CD14-positive monocyte (primary cell): ENCODE data around the gene CDK17. TPM values are rescaled to one million over a fixed set of nuclear protein-coding genes. Genes with fewer than 3 reads are reported as not detected.
"Not testable (repeated sequence)": the region's sequence is repeated elsewhere in the genome, so short reads cannot be mapped to it uniquely, and the experiment has no call there.

Experiments
- DNase-seq, 3 donors: peaks; one replicate each; pipeline ENCODE4 v3.0.0-alpha.2; 2011 to 2022
- H2AFZ ChIP-seq: 2 replicates; pipeline ENCODE4 v1.6.0; 2012; ENCODE audit warnings: mild to moderate bottlenecking, low read depth, low read length, inconsistent platforms; ENCODE audit not compliant: insufficient read depth, poor library complexity, severe bottlenecking
- H3K27ac ChIP-seq, 2 donors: 1 replicate in 1 of 2; 2 replicates in 1 of 2; pipeline ENCODE4 v1.5.1; 2012 to 2013; ENCODE audit warnings: low read length in 2 of 2, control low read depth in 1 of 2, inconsistent platforms in 1 of 2, low read depth in 1 of 2, mild to moderate bottlenecking in 1 of 2
- H3K27me3 ChIP-seq, 2 donors: one replicate each; pipeline versions ENCODE4 v1.6.0 to v1.6.1; 2011 to 2013; ENCODE audit warnings: low read length in 2 of 2; ENCODE audit not compliant: control insufficient read depth in 2 of 2, insufficient read depth in 2 of 2
- H3K36me3 ChIP-seq, 2 donors: replicated peaks in 1 of 2; 1 replicate in 1 of 2; 2 replicates in 1 of 2; pipeline versions ENCODE4 v1.5.1 to v1.6.1; 2012 to 2013; ENCODE audit warnings: low read length in 2 of 2, control low read depth in 1 of 2, inconsistent platforms in 1 of 2, mild to moderate bottlenecking in 1 of 2; ENCODE audit not compliant: insufficient read depth in 2 of 2, control insufficient read depth in 1 of 2
- H3K4me1 ChIP-seq, 2 donors: 1 replicate in 1 of 2; 2 replicates in 1 of 2; pipeline versions ENCODE4 v1.5.1 to v1.6.1; 2012 to 2013; ENCODE audit warnings: low read length in 2 of 2, control low read depth in 1 of 2, inconsistent platforms in 1 of 2, mild to moderate bottlenecking in 1 of 2, moderate library complexity in 1 of 2; ENCODE audit not compliant: insufficient read depth in 2 of 2, control insufficient read depth in 1 of 2
- H3K4me2 ChIP-seq: replicated peaks from 2 replicates; pipeline ENCODE3; 2012; ENCODE audit warnings: low read length, moderate library complexity, mild to moderate bottlenecking; ENCODE audit not compliant: poor library complexity, severe bottlenecking; ENCODE audit errors: extremely low read depth
- H3K4me3 ChIP-seq, 3 experiments: fragments of 200-600 bp in 1 of 3; sonication (generic) in 1 of 3; replicated peaks in 1 of 3; 1 replicate in 2 of 3; 2 replicates in 1 of 3; pipeline ENCODE4 v1.5.1; 2011 to 2013; ENCODE audit warnings: low read length in 3 of 3, mild to moderate bottlenecking in 3 of 3, control low read depth in 2 of 3, low read depth in 2 of 3, inconsistent platforms in 1 of 3, moderate library complexity in 1 of 3
- H3K79me2 ChIP-seq: 2 replicates; pipeline ENCODE4 v1.6.0; 2012; ENCODE audit warnings: mild to moderate bottlenecking, control low read depth, inconsistent platforms, low read length, moderate library complexity; ENCODE audit not compliant: insufficient read depth
- H3K9ac ChIP-seq: 2 replicates; pipeline ENCODE4 v1.6.0; 2017; ENCODE audit warnings: low read length, mild to moderate bottlenecking; ENCODE audit not compliant: insufficient read depth, poor library complexity, severe bottlenecking
- H3K9me3 ChIP-seq, 2 donors: replicated peaks in 1 of 2; 1 replicate in 1 of 2; 2 replicates in 1 of 2; pipeline versions ENCODE4 v1.5.1 to v1.6.1; 2012 to 2013; ENCODE audit warnings: low read length in 2 of 2, control low read depth in 1 of 2; ENCODE audit not compliant: control insufficient read depth in 1 of 2, insufficient read depth in 1 of 2
- H4K20me1 ChIP-seq: 2 replicates; pipeline ENCODE4 v1.6.0; 2012; ENCODE audit warnings: mild to moderate bottlenecking, low read length, control low read depth, moderate library complexity; ENCODE audit not compliant: insufficient read depth
- H3K27ac Mint-ChIP-seq, 7 donors: one replicate each; pipeline ENCODE4 v1.8.0; 2020; ENCODE audit warnings: mild to moderate bottlenecking in 7 of 7, mixed read lengths in 7 of 7, moderate library complexity in 6 of 7, inconsistent platforms in 2 of 7
- H3K27me3 Mint-ChIP-seq, 3 donors: one replicate each; pipeline ENCODE4 v1.8.0; 2021 to 2022; ENCODE audit warnings: low read depth in 3 of 3, mild to moderate bottlenecking in 3 of 3, mixed read lengths in 3 of 3, moderate library complexity in 3 of 3, inconsistent platforms in 1 of 3
- H3K36me3 Mint-ChIP-seq, 2 donors: one replicate each; pipeline ENCODE4 v1.8.0; 2020; ENCODE audit warnings: mixed read lengths in 2 of 2, inconsistent platforms in 1 of 2, mild to moderate bottlenecking in 1 of 2
- H3K4me1 Mint-ChIP-seq: one replicate; pipeline ENCODE4 v1.8.0; 2020; ENCODE audit warnings: mild to moderate bottlenecking, mixed read lengths
- H3K4me3 Mint-ChIP-seq, 2 donors: one replicate each; pipeline ENCODE4 v1.8.0; 2020; ENCODE audit warnings: mild to moderate bottlenecking in 2 of 2, mixed read lengths in 2 of 2, moderate library complexity in 1 of 2
- H3K9me3 Mint-ChIP-seq, 7 donors: one replicate each; pipeline ENCODE4 v1.8.0; 2020 to 2022; ENCODE audit warnings: mixed read lengths in 7 of 7, mild to moderate bottlenecking in 6 of 7, moderate library complexity in 6 of 7, inconsistent platforms in 2 of 7
- CTCF ChIP-seq: fragments of 200-600 bp; IDR thresholded peaks from one replicate; pipeline ENCODE4 v1.8.0; 2022; ENCODE audit warnings: antibody characterized with exemption, mild to moderate bottlenecking
- WGBS: methylation state at CpG from one replicate; pipeline ENCODE4 v1.1.5; 2013; ENCODE audit warnings: missing lambda C conversion rate; ENCODE audit not compliant: insufficient coverage; 5-methylcytosine and 5-hydroxymethylcytosine counted together
- intact Hi-C, 2 donors: fragments of 100-400 bp; cut with micrococcal nuclease; formaldehyde crosslinking; loops; one replicate each; pipeline versions ENCODE4 v1.15.0 to v1.15.1; 2023
- polyA plus RNA-seq, 3 donors: library from polyadenylated mRNA; depleted of rRNA in 1 of 3; unstranded in 2 of 3; stranded (reverse) in 1 of 3; fragments of 300-500 nt in 2 of 3; fragments of >200 nt in 1 of 3; fragmentation: Illumina TruSeq in 2 of 3; gene quantifications; 1 replicate in 2 of 3; 2 replicates in 1 of 3; pipeline ENCODE4 v1.2.3, GENCODE V29; 2012 to 2021

CDK17 gene
- polyA plus RNA-seq, 3 donors: 3.6 to 6.9 (median 6.4) TPM

- Histone ChIP-seq H3K4me3 (peak overlapping the region in 1 of 3 experiments; percentile 47), H4K20me1 (no peaks in the 10 kb centered on the region), H3K27ac (peak overlapping the region; percentile 56 to 73), H3K9ac (no peak overlapping the region), H3K4me2 (peak overlapping the region; percentile 58), H2AFZ (peak overlapping the region; percentile 57), H3K9me3 (no peaks in the 10 kb centered on the region), H3K79me2 (no peaks in the 10 kb centered on the region), H3K27me3 (no peaks in the 10 kb centered on the region), H3K4me1 (peaks cover 11% of the 10 kb centered on the region in 2 donors), H3K36me3 (no peaks in the 10 kb centered on the region)
- Mint-ChIP-seq H3K36me3 (no peaks in the 10 kb centered on the region), H3K27ac (peak overlapping the region; percentile 33 to 95 (median 84)), H3K4me3 (peak overlapping the region; percentile 25 to 83), H3K4me1 (peaks cover 10% of the 10 kb centered on the region), H3K27me3 (peaks cover 0 to 2% (median 0%) of the 10 kb centered on the region in 3 donors), H3K9me3 (peaks cover 0 to 4% (median 0%) of the 10 kb centered on the region in 7 donors)
- WGBS: 0% methylated on average over 2 of the region's 6 CpGs
- intact Hi-C loops: no loop called here
- peak; percentile 66 to 84 (median 74) for DNase-seq
- no peak for TF ChIP-seq CTCF
Measured at GRCh38 chr12:96434107-96434506, 33.9 kb upstream of the CDK17 start.

- peak overlapping the region in 1 of 7 donors; percentile 30 for H3K27ac Mint-ChIP-seq
- H3K9ac ChIP-seq, H3K9me3 ChIP-seq, H3K4me1 Mint-ChIP-seq, DNase-seq, H3K27me3 Mint-ChIP-seq, H3K9me3 Mint-ChIP-seq, H3K36me3 ChIP-seq, H3K4me3 Mint-ChIP-seq, intact Hi-C loops, H3K36me3 Mint-ChIP-seq, H4K20me1 ChIP-seq, H3K79me2 ChIP-seq, H3K27ac ChIP-seq, H3K4me2 ChIP-seq, H3K4me3 ChIP-seq, H3K27me3 ChIP-seq, H2AFZ ChIP-seq: not testable (repeated sequence)
- peaks cover 11% of the 10 kb centered on the region in 2 donors for H3K4me1 ChIP-seq
- WGBS: no CpG with 5 or more reads among the region's 4 CpGs
Measured at GRCh38 chr12:96432496-96433321, 32.5 kb upstream of the CDK17 start.
